NCI-H2107 treated with DMSO at 0.1 percent for 48 hours (cell line): ENCODE data around the gene STON2.

Source experiments
- DNase-seq: peaks from one replicate; lab custom pipeline; 2025; ENCODE audit not compliant: unreplicated experiment; lab: John Stamatoyannopoulos, UW

The STON2 gene

DNA sequence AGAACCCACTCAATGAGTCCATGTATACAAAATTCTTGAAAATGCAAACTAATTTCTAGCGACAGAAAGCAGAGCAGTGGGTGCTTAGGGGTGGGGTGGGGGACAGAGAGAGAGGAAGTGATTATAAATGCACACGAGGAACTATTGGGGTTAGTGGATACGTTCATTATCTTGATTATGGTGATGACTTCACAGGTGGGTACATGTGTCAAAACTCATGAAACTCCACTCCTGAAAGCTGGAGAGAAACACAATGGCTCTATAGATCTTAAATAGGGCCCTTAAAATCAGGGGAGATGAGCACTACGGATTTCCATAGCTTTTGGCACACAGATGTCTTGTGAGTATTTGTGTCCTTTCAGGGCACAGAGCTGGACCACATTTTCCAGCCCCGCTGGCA is 59.9 kb downstream of the STON2 start:
- no peak for DNase-seq

DNA sequence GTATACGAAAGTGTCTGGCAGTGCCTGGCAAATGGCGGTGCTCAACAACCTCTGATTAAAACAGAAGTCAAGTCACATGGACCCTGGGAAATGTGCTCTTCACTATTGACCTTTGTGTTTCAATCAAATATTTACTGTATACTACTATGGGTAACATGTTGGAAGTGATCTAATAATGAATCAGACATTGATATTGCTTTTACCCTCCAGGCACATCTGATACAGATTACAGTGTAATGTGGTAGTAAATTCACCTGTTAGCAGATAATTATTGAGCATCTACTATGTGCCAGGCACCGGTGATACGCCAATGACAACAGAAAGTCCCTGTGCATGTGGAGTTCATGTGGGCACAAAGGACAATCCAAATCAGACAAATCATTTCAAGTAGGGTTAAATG is 63.1 kb downstream of the STON2 start:
- DNase-seq = no peak

DNA sequence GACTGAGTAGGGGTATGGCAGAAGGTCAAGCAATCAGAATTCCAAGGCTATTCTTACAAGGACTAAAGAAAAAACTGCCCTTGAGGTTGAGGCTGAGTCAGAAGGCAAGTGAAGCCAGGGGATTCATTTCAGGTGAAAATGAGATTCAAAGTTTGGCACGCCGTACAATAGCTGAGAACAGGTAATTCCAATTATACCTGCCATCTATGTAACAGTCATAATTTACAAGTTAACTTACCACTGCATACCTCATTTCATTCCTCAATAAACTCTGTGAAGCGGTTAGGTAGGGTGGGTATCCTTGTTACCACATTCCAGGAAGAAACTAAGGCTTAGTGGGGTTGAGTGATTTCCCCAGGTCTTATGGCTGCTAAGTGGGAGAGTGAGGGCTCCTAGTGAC is 64.1 kb downstream of the STON2 start:
- no peak for DNase-seq

DNA sequence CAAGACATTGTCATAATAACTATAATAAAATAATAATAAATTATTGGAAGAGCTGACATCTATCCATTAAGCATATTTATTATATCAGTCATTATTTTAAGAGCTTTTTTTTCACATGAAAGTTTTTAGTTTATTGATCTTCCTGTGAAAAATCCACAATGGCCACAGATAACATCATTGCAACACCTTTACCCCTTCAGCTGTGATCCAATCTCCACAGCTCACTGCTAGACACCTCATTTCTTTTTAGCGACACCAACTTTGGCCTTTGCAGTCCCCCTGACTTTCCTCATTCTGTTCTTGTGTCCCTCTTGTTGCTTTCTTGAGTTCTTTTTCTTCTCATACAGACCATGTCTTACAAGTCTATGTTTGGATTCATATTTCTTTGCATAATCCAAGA is 67.4 kb downstream of the STON2 start:
- DNase-seq = no peak

DNA sequence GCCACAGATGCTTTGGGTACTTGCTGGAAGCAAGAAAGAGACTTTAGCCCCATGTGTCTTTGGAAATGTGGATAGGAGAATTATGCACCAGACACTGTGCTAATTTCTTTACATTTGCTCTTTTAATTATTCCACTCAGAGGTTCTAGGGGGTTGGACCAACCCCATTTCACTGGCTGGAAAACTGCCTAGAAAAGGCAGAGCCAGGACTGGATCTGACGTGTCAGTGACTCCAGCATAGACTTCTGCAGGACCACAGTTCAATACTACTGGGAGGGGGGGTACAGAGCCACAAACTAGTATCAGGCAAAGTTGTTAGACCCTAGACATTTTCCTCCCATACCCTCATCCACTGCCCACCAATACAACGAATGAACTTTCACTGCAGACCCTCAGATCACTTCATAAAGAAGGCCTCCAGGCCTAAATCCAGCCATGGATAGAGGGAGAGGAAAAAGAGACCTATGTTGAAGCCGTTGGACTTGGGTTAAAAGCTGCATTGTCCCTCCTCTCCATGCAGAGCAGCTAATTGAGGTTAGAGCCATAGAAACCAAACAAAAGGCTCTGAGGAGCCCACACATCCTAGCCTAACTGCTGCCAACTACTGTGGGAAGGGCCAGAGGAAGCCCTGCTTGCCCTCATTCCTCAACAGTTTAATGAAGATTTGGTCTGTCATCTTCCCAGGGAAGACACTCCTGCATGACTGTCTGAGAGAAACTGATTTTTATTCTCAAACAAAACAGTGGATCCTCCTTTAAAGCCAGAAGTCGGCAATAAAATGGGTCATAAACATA is 68.7 kb downstream of the STON2 start:
- peak; percentile 57 for DNase-seq

DNA sequence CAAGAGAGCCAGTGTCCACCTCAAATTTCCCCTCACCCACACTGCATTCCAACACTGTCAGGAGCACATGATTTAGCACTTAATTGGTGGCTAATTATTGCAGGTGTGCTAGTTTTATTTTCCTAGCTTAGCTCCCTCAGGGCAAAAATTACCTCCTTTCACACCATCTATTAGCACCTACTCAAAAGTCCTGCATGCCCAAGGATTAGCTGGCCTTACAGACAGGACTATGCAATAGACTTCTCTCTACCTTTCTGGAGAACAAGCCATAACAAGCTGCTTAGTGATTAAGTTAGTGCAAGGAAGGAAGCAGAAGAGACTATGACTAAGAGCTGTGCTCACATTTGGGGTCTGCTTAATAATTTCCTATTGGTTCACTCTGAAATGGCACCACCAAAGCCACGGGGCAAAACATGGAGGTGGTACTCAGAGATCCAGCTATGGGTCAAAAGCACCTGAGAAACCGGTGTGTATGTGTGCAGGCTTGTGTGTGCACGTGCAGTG is 69.5 kb downstream of the STON2 start:
- no peak for DNase-seq

DNA sequence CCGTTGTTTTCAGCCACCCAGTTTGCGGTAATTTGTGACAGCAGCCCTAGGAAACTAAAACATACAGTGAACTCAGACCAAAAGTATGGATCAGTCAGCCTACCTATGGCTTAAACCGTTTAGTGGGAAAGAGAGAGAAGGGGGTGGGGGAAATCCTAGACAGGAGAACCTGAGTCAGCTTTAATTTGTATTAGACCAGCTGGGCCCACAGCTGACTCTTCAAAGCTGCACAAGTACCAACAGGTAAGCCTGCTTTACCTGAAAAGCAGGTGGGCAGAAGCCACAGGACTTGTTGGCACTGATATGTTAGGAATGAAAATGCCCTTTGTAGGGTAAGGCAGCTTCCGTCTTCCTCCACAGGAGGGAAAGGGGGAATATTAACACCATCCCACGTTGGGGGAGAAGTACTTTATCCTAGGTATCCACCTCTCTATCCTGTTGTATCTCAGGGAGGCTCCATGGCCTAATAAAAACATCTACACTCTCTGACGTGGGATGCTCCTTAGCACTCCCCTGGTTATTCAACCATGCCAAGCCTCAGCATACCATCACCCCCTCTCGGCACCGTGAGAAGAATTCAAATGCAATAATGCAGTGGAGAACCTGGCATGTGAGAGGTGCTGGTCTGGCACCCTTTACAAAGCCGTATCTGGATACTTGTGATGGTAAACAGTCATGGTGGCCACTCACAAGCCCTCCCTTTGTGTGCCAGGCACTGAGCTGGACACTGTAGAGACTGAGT is 70.3 kb downstream of the STON2 start:
- DNase-seq = no peak

DNA sequence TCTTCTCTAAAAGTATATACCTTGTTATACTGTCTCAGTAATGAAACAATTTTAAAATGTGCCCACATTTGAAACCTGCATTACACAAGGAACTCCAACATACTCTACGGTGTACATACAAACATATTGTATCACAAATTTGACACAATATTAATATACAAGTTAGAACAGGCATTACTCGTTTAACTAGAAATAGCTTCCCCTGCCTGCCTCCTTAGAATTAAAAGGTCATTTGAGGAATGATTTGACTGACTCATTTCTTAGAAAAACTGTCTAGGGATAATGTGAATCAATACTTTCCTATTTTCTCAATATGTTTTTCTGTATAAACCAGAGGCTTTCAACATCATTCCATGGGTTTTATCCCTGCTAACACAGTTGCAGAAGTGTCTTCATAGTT is 73.7 kb downstream of the STON2 start:
- no peak for DNase-seq

DNA sequence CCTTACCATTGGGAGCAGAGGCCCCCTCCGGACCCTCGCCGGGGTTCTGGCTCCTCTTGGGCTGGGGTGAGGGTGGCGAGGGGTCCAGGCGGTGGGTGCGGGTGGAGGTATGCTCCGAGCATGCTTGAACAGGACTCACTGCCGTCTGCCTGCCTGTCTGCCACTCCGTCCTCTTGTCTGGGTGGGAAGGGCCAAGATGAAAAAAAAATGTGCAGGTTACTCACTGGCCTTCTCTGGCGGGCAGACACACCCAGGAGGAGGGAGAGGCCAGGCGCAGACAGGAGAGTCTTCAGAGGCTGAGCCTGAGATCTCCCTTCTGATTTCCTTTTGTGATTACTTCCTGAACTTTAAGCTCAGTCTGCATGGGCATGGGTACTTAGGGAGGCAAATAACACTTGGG is 76.1 kb downstream of the STON2 start:
- peak; percentile 71 for DNase-seq

DNA sequence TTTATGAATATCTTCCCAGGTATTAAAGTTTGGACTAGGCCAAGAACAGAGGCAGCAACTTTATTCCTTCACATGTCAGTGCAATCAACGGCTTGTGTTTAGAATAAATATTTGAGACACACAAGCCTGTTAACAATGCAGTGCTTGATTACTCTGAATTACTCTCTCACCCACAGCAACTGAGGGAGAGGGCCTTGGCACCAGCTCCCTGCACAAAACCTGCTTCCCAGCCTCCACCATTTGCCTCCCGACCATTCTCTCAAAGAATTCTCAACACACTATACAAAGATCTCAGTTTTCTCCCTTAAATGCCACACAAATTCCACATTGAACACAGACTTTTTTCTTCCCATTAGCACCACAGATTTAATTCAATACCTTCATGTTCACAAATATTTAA is 77.0 kb downstream of the STON2 start:
- DNase-seq = no peak

DNA sequence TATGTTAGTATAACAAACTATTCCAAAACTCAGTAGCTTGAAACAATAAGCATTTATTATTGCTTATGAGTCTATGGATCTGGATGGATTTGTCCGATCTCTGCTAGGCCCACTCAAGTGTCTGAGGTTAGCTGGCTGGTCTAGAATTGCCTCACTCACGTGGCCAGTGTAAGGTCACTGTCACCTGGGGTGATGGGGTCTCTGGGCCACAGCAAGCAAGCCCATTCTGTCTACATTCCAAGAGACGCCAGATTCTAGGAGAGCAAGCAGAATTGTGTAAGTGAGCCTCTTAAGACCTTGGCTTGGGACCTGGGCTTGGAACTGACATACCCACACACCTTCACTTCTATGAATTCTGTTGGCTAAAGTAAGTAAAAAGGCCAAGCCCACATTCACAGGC is 80.2 kb downstream of the STON2 start:
- DNase-seq = no peak

DNA sequence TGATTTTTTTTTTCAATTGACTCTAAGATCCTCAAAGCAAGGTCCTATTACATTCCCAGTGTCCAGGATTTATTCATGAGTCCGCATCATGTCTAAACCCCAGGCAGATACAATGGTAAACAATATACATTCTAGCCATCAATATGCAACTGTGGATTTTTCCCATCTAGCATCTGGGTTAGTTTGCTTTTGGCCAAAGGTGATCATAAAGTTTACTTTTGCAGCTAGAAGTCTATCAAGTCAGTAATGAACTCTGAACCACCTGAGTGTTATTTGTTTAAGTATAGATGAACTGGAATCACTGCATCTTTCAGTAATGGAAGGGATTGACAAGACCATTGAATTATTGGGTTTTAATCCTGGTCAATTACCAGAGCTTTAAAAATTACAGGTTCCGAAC is 80.8 kb downstream of the STON2 start:
- no peak for DNase-seq

DNA sequence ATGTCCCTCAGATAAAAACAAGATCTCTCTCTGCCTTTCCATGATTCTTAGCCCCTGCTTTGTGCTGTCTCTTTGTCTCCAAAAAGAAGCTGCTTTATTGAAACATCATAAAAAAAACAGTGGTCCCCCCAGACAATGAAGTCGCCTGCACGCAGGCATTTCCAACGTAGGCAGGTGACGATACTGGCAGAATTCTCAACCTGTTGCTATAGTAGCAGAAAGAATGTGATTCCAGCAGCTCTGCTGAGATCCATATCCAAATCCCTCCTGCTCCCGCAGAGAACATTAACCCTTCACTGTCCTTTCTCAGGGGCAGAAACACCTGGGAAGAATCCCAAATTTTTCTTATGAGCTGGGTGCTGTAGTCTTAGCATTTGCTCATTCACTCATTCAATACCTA is 84.8 kb downstream of the STON2 start:
- peak; percentile 48 for DNase-seq

DNA sequence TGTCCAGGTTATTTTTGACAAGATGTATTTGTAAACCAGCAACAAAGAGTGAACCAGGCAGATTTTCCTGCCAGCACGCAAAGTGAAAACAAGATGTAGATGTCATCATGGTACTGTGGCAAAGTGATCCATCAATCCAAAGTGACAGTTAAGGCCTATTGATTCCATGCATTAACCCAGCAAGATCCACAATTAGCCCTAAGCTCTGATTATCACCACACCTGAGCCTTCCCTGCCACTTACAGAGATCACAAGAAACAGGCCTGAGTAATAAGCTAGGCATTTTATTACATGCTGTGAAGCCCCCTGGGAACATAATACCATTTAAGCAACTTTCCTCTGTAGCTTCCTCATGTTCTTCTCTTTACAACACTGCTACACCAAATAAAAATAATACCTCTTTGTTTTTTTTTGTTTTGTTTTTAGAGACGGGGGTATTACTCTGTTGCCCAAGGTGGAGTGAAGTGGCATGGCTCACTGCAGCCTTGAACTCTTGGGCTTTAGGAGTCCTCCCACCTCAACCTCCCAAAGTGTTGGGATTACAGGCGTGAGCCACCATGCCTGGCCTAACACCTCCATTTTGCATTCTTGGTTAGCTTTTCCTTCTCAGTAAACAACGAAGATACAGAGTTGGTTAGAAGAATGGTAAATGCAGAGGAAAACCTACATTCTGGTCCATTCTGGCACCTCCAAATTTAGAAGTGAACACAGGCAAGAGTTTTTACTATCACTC is 85.5 kb downstream of the STON2 start:
- no peak for DNase-seq

DNA sequence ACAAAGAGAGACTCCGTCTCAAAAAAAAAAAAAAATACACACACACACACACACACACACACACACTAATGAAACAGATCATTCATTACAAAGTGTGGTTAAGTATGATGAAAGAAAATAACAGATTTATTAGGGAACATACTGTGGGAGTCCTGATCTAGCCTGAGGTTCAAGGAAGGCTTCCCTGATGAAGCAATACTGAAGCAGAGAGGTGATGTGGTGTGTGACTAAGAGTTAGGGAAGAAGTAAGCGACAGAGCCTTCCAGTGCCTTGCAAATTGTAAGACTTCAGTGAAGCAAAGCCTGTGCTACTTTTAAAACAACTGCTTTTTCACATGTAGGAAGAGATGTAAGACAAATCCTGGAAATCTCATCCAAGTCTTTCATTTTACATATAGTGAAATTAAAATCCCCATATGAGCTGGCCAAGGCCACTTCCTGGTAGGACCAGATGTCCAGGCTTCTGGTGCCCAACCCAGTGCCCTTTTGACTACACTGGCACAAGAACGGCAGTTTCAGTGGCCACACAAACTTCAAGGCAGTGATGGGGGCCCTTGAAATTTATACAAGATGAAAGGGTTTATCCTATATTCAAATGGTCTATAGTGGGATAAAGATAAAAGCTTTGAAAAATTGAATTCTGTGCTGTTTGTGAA is 86.2 kb downstream of the STON2 start:
- DNase-seq = no peak

DNA sequence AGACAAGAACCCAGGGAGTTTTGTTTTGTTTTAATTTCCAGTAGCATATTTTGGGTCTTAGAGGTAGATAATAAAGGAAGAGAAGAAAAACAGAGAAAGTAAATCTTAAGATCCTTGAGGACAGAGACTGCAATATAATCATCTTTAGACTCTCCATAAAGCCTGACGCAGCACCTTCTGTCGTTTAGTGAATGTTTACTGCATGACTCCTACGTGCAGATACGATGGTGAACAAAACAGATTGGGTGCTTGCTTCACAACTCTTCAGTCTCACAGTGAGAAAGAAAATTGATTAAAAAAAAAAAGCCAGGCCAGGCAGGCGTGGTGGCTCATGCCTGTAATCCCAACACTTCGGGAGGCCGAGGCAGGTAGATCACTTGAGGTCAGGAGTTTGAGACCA is 86.9 kb downstream of the STON2 start:
- no peak for DNase-seq

DNA sequence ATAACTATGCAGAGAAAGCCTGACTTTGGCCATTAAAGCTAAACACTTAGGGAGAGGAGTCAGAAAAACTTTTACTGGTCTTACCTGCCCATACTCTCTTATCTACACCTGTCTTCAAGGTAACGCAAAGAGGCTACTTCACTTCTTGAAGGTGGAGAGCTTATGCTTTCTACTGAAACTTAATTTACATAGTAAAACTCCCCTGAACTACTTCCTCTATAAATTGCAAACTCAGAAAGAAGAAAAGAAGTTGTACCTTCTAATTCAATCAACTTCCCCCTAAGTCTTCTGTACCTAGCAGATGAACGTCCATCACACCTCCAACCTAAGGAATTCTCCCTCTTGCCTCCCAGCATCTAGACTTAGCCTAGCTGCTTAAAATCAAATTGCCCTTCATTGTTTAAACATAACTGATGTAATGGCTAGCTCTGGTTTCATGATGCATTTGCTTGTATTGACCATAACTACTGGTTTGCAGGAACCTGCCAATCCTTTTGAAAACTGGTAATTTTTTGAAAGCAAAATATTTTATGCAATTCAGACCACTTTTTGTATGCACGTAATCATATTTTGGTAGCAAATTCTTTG is 87.7 kb downstream of the STON2 start:
- DNase-seq = no peak

DNA sequence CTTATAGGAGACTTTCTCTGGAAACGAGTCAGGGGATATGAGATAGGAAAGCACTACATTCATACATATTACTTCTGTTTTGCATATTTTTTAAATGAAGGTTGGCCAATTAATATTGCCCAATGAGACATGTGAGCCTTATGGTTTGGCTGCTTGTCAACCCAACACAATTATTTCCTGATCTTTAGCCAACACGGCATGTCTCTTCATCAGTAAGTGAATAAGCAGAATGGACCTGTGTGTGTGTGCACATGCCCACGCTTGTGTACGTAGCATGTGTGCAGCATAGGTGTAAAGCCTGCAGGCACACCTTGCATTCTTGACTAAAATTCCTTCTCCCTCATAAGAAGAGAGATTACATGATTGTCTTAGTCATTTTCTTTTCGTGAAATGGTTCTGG is 88.3 kb downstream of the STON2 start:
- no peak for DNase-seq

DNA sequence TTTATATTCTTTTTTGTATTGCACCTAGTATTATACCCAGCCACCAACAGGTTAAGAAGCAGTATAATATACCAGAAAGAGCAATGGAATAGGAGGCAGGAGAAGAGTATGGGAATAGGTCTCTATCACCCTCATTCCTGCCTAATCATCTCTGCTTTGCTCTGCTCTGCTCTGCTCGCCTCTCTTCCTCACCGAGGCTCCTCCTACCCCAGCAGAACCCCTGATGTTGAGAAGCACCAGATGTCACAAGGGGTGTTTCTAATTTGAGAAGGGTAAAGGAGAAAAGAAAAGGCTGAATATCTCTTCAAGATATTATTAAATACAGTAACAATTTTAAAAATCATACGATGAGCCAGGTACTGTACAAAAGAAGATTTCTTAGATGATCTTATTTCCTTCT is 89.0 kb downstream of the STON2 start:
- no peak for DNase-seq

DNA sequence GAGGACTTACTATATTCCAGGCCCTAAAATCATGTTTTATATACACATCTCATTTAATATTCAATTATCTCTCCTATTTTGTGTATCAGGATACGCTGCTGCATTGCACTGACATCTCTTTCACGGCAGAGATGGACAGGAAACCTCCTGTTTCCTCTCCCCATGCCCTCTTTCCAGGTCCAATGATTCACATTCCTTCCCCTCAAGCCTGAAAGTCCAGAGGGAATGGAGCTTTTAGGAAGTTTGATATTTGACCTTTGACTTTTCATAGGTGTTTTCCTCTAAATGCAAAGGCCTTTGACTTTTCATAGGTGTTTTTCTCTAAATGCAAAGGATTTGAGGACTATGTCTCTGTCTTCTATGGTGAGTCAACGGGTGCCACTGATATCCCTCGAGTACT is 89.5 kb downstream of the STON2 start:
- no peak for DNase-seq

DNA sequence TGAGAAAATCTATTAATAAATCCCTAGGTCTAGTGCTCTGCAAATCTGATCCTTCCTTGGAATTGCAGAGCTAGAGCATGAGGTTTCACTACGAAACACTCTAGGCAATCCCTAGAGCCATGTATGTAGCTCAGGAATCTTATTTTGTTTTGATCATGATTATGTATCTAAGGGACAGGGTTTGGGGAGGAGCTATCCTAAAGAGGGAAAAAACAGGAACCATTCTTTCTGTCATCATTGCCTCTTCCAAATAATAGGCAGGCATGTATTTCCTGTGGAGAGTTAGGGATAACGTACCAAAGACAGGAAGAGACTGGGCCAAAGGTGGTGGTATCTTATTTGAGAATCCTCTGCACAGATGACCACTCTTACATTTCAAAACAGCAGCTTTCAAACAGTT is 90.6 kb downstream of the STON2 start:
- DNase-seq = no peak
